GM19238 (cell line): ENCODE data around the gene RMC1.

Source experiments
- DNase-seq: peaks from one replicate; pipeline ENCODE4 v3.0.0; 2011; ENCODE audit warnings: low spot score; ENCODE audit not compliant: insufficient read length

Gene RMC1

GRCh38 chr18:23580677-23581367 is 77.5 kb downstream of the RMC1 start:
- no peak for DNase-seq
